Endodermal cell (in vitro differentiated cells): Measurements from ENCODE around the gene ATP5ME. TPM values are rescaled to one million over a fixed set of nuclear protein-coding genes. Genes with fewer than 3 reads are reported as not detected.
"Not testable (repeated sequence)": the region's sequence is repeated elsewhere in the genome, so short reads cannot be mapped to it uniquely, and the experiment has no call there.

Source experiments
- DNase-seq: peaks from one replicate; pipeline ENCODE4 v3.0.0-alpha.2; 2017
- H3K27ac ChIP-seq: 2 replicates; pipeline ENCODE4 v1.5.1; 2013; ENCODE audit warnings: mild to moderate bottlenecking, low read depth, low read length, moderate library complexity
- H3K27me3 ChIP-seq: 2 replicates; pipeline ENCODE4 v1.6.1; 2013; ENCODE audit warnings: mild to moderate bottlenecking, low read length, moderate library complexity; ENCODE audit not compliant: insufficient read depth, control insufficient read depth, poor library complexity, severe bottlenecking
- H3K36me3 ChIP-seq: 2 replicates; pipeline ENCODE4 v1.7.0; 2013; ENCODE audit warnings: mild to moderate bottlenecking, low read length, moderate library complexity; ENCODE audit not compliant: control insufficient read depth, insufficient read depth
- H3K4me1 ChIP-seq: one replicate; pipeline ENCODE4 v1.7.0; 2013; ENCODE audit warnings: low read length; ENCODE audit not compliant: control insufficient read depth, insufficient read depth
- H3K4me3 ChIP-seq: 2 replicates; pipeline ENCODE4 v1.5.1; 2013; ENCODE audit warnings: mild to moderate bottlenecking, low read length, moderate library complexity
- H3K9ac ChIP-seq: 2 replicates; pipeline ENCODE4 v1.6.1; 2013; ENCODE audit warnings: mild to moderate bottlenecking, low read length, moderate library complexity; ENCODE audit not compliant: poor library complexity, severe bottlenecking; ENCODE audit errors: extremely low read depth
- H3K9me3 ChIP-seq: 2 replicates; pipeline ENCODE4 v1.6.1; 2013; ENCODE audit warnings: mild to moderate bottlenecking, low read length, moderate library complexity; ENCODE audit not compliant: control insufficient read depth
- H3K27ac Mint-ChIP-seq: 2 replicates; pipeline ENCODE4 v1.8.0; 2020; ENCODE audit warnings: mixed read lengths
- H3K27me3 Mint-ChIP-seq: 2 replicates; pipeline ENCODE4 v1.8.0; 2021; ENCODE audit warnings: mild to moderate bottlenecking, mixed read lengths; ENCODE audit not compliant: insufficient read depth
- H3K36me3 Mint-ChIP-seq: 2 replicates; pipeline ENCODE4 v1.8.0; 2020; ENCODE audit warnings: low read depth, mixed read lengths
- H3K4me1 Mint-ChIP-seq: 2 replicates; pipeline ENCODE4 v1.8.0; 2020; ENCODE audit warnings: mixed read lengths
- H3K4me3 Mint-ChIP-seq: 2 replicates; pipeline ENCODE4 v1.8.0; 2020; ENCODE audit warnings: mild to moderate bottlenecking, moderate library complexity, mixed read lengths
- H3K9me3 Mint-ChIP-seq: 2 replicates; pipeline ENCODE4 v1.8.0; 2020; ENCODE audit warnings: mild to moderate bottlenecking, mixed read lengths
- CTCF ChIP-seq: fragments of 200-600 bp; sonication (generic); conservative IDR thresholded peaks from 2 replicates; pipeline ENCODE4 v1.5.0; 2021; ENCODE audit warnings: antibody characterized with exemption, mild to moderate bottlenecking
- WGBS, 2 experiments: methylation state at CpG; one replicate each; pipeline versions ENCODE4 v1.1.5 to v1.1.7; 2013; ENCODE audit warnings: missing lambda C conversion rate in 2 of 2, mixed read lengths in 1 of 2; ENCODE audit not compliant: insufficient coverage in 1 of 2, insufficient read length in 1 of 2; 5-methylcytosine and 5-hydroxymethylcytosine counted together
- total RNA-seq, 2 donors: library from RNA; stranded (reverse); fragmentation: NEBNext Ultra II Directional in 1 of 2; extraction: Animal tissue kit (Norgen Biotek cat#: 25700) in 1 of 2; gene quantifications; 2 replicates in 1 of 2; 3 replicates in 1 of 2; pipeline ENCODE4 v1.2.1, GENCODE V29; 2021

The ATP5ME gene
- total RNA-seq, 2 donors from 2014 or later = 407 to 456 TPM

- Mint-ChIP-seq H3K27me3 (peaks cover 24% of the 10 kb centered on the region), H3K4me3 (no peak overlapping the region), H3K4me1 (no peaks in the 10 kb centered on the region), H3K9me3 (no peaks in the 10 kb centered on the region), H3K27ac (no peak overlapping the region), H3K36me3 (no peaks in the 10 kb centered on the region)
- Histone ChIP-seq H3K4me3 (no peak overlapping the region), H3K27ac (no peak overlapping the region), H3K36me3 (no peaks in the 10 kb centered on the region), H3K4me1 (no peaks in the 10 kb centered on the region), H3K9me3 (no peaks in the 10 kb centered on the region), H3K27me3 (peaks cover 6% of the 10 kb centered on the region), H3K9ac (no peak overlapping the region)
- DNase-seq = no peak
- WGBS, 2 experiments = 96 to 97% methylated on average over 5 to 7 of the region's 7 CpGs
- no peak for TF ChIP-seq CTCF
Measured at GRCh38 chr4:702618-703048, 28.6 kb upstream of the ATP5ME start.

GRCh38 chr4:700587-701264 lies 26.6 kb upstream of the ATP5ME start:
- Mint-ChIP-seq H3K4me3 (no peak overlapping the region), H3K27ac (no peak overlapping the region)
- TF ChIP-seq CTCF = peak; percentile 40

GRCh38 chr4:699816-700580 lies 25.9 kb upstream of the ATP5ME start:
- no peak for TF ChIP-seq CTCF
- H3K4me1 Mint-ChIP-seq = no peaks in the 10 kb centered on the region
- H3K27me3 Mint-ChIP-seq = peaks cover 22% of the 10 kb centered on the region
- no peak for DNase-seq
- Histone ChIP-seq H3K4me3 (no peak overlapping the region), H3K9me3 (no peaks in the 10 kb centered on the region), H3K4me1 (no peaks in the 10 kb centered on the region), H3K36me3 (no peaks in the 10 kb centered on the region), H3K27me3 (peaks cover 4% of the 10 kb centered on the region), H3K9ac (no peak overlapping the region), H3K27ac (no peak overlapping the region)
- no peak overlapping the region for H3K4me3 Mint-ChIP-seq
- H3K36me3 Mint-ChIP-seq = no peaks in the 10 kb centered on the region
- H3K9me3 Mint-ChIP-seq = no peaks in the 10 kb centered on the region
- 87 to 91% methylated on average over 25 to 27 of the region's 27 CpGs for WGBS, 2 experiments
- H3K27ac Mint-ChIP-seq = no peak overlapping the region

More at GRCh38 chr4:700587-701264, 26.6 kb upstream of the ATP5ME start:
- Histone ChIP-seq H3K4me1 (no peaks in the 10 kb centered on the region), H3K9ac (no peak overlapping the region), H3K27ac (no peak overlapping the region), H3K9me3 (no peaks in the 10 kb centered on the region), H3K36me3 (no peaks in the 10 kb centered on the region), H3K4me3 (no peak overlapping the region), H3K27me3 (peaks cover 6% of the 10 kb centered on the region)
- WGBS, 2 experiments = 90% methylated on average over 12 to 16 of the region's 16 CpGs
- no peak for DNase-seq
- Mint-ChIP-seq H3K27me3 (peaks cover 24% of the 10 kb centered on the region), H3K9me3 (no peaks in the 10 kb centered on the region), H3K4me1 (no peaks in the 10 kb centered on the region), H3K36me3 (no peaks in the 10 kb centered on the region)

- H3K9ac ChIP-seq, H3K36me3 ChIP-seq, H3K27ac Mint-ChIP-seq, H3K4me1 ChIP-seq, H3K4me3 ChIP-seq, H3K36me3 Mint-ChIP-seq, H3K27ac ChIP-seq, H3K27me3 Mint-ChIP-seq, H3K4me3 Mint-ChIP-seq, DNase-seq, H3K4me1 Mint-ChIP-seq, H3K9me3 ChIP-seq, H3K27me3 ChIP-seq, H3K9me3 Mint-ChIP-seq: not testable (repeated sequence)
- WGBS, 2 experiments = 91 to 96% methylated on average over 12 of the region's 12 CpGs
Measured at GRCh38 chr4:694341-694940, 20.4 kb upstream of the ATP5ME start.
